AG08396 (cell line): ENCODE results near the gene MTERF4.
A peak's percentile ranks its signal among the peaks of the same experiment; 100 is the strongest.

Experiments used
- DNase-seq: peaks from one replicate; pipeline ENCODE4 v3.0.0; 2012; ENCODE audit warnings: low spot score, mixed read lengths

The MTERF4 gene, protein sequence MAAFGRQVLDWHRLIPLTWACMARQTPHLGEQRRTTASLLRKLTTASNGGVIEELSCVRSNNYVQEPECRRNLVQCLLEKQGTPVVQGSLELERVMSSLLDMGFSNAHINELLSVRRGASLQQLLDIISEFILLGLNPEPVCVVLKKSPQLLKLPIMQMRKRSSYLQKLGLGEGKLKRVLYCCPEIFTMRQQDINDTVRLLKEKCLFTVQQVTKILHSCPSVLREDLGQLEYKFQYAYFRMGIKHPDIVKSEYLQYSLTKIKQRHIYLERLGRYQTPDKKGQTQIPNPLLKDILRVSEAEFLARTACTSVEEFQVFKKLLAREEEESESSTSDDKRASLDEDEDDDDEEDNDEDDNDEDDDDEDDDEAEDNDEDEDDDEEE

DNA sequence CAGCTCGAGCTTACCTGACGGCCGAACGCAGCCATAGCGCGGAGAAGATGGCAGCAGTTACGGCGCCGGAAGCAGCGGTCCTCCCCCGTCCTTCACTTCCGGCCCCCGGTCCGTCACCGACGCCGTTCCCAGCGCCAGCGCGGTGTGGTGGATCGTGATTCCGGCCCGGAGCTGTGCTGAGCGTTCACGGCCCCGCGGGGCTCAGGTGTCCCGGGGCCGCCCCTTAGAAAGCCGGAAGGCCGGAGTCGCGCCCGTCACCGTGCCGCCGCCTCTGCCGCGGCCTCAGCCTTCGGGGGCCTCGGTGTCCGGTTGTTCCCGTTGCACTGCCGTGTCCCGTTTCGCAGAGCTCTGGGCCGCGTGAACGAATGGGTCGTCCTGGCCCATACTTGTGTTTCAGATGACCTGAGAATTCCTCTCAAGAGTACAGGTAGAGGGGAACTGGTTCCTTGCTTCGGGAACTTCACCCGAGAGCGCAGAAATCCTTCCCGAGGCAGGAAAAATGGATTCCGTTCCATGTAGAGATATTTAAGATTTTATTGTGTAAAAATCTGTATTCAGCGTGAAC, at the start of gene MTERF4:
TSS of gene MTERF4 (minus strand) at position 49 of the 565 bp plus-strand sequence. CDS start at position 35, 14 bp downstream.
- DNase-seq: peak; percentile 94

DNA sequence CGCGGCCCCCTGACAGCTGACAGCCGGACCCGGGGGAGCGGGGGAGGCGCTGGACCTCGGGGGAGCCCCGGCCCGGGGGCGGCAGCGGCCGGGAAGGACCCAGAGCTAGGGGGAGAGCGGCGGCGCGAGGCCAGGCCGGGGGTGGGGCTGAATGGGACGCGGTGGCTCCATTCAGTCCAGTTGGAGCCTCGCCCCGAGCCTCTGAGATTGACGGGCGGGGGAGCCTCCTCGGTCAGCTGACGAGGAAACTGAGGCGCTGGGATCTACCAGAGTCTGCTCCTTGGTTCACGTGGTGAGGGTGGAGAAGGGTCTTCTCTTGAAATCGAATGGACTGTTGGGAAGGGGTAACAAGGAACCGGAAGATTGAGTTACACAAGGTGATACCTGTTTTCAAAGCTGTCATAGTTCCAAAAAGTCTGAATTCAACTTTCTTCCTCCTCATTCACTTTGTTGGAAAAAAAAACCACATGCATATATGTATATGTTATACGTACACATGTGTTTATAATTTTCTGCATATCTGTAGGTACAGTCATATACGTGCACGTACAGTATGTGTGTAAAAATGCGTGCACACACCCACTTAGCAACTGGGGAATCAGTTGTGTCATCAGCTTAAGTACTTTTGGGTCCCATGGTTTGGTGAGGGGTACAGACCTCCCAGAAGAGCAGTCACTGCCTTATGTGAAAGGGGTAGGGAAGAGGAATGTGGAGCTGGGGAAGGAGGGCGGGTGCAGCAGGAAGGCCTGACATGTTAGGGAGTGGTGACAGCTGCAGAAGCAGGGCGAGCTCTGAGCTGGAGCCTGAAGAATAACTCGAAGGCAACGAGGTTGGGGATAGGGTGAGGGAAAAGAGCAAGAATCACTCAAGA, 48.8 kb upstream of the MTERF4 start:
- DNase-seq: no peak

DNA sequence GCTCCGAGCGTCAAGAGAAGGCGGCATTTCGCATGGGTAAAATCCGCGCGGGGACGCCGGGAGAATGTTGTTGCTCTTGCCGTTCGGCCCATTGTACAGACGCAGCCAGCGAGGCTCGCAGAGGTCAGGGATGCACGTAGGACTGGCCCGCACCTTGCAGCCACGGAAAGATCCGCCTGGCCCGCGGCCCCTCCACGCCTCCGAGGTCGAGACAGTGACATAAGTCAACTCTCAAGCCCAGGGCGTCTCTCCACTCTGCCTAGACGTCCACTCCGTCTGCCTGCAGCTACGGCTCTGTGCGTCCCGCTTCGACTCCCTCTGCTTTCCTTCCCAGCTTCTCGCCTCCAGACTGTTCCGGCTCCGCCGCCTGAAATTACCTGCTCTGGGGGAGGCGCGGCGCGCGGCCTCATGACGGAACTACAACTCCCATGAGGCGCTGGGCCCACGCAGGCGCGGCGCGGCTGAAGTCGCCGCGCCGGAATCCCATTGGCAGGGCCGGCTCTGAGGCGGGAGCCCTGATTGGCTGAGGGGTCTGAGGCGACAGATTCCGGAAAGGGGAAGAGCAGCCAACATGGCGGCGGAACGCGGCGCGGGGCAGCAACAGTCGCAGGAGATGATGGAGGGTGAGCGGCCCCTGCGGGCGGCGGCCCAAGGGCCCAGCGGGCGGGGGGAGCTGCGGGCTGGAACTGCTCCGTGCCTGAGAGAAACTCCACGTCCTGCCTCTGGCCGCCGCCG, 48.0 kb upstream of the MTERF4 start, which contains the start of gene PPP1R7:
TSS of gene PPP1R7 (plus strand) at position 543 of the 735 bp plus-strand sequence. CDS start at position 572, 29 bp downstream.
- DNase-seq: peak; percentile 99

DNA sequence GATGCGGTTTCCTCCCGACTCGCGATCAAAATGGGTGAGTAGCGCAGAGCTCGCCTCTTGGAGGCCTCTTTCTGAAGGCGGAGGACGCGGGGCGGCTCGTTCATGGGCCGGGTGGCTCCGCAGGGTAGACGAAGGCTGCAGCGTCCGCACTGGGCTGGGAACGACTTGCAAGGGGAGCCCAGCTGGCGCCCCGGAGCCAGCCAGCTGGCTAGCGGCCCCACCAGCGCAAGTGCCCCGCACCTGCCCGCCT, 47.5 kb upstream of the MTERF4 start:
- no peak for DNase-seq

DNA sequence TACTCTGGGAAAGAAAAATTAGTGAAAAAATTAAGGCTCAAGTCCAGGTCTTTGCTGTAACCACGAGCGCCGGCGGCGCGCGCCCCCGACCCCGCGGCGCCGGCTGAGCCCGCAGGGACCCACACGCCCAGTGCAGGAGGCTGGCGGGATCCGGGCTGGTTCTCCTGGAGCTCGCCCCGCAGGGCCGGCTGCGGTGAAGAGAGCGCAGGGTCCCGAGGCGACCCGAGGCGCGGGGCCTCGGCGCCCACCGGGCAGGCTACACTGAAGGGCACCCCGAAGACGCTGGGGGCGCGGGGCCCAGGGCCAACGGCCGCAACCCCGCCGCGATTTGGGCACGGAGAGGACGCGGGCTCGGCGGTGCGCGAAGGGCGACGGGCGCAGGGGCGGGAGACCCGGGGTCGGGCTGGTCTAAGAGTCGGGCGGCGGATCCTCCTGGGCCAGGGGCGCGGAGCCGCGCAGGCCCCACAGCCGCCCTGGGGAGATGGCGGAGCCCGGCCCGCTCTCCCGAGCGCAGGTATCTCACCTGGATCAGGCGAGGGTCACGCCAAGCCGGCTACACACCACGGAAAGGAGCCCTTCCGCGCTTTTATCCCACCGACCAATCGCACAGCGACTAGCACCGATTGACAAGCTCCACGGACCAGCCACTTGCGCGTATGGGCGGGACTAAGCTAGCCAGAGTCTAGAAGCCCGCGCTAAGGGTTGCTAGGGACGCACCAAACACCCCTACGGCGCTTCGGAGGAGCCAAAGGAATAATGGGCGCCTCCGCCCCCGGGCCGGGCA, 47.0 kb upstream of the MTERF4 start, which contains the start of gene PASK:
TSS of gene PASK (minus strand) at position 582 of the 784 bp plus-strand sequence. CDS start 6,440 bp downstream, outside the sequence.
- peak; percentile 96 for DNase-seq

DNA sequence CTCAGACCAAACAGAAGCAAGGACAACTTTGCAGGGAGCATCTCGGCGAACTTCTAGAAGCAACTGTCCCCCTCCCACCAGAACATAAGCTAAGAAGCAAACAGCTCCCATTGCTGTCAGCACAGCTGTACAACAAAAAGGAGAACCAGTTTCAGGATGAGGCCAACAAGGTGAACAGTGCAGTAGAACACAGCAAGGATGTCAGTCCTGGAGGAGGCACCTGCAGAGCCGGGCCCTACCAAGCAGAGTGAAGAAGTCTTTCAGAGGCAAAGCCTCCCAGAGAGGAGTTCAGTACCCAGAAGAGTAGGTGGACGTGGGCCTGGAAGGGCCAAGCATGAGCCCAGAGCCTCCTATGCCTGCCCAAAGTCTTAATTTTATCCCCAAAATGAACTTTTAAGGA, 46.2 kb upstream of the MTERF4 start:
- no peak for DNase-seq

DNA sequence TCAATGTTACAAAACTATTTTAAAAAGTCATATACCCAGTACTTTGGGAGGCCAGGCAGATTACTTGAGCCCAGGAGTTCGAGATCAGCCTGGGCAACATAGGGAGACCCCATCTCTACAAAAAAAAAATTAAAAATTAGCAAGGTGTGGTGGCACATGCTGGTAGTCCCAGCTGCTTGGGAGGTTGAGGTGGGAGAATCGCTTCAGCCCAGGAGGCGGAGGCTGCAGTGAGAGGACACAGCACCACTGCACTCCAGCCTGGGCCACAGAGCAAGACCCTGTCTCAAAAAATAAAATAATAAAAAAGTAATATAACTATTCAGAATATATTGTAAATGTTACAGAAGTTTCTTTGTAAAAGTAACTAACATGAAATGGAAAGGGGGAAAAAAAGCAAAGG, 45.2 kb upstream of the MTERF4 start:
- DNase-seq: no peak

DNA sequence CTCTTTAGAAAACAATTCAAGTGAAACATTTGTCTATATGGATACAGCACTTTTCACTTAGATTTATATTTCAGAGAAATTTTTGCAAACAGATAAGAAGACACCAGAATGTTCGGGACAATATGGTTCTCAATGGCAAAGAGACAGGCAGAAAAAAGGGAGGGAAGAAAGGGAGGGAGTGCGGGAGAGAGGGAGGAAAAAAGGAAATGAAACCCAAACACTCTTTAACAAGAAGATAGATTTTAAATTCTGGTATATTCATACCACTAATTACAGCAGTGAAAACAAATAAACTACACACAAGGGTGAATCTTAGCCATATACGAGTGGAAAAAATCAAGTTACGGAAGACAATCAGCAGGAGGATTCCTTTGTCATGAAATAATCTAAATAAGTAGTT, 44.2 kb upstream of the MTERF4 start:
- DNase-seq: no peak

DNA sequence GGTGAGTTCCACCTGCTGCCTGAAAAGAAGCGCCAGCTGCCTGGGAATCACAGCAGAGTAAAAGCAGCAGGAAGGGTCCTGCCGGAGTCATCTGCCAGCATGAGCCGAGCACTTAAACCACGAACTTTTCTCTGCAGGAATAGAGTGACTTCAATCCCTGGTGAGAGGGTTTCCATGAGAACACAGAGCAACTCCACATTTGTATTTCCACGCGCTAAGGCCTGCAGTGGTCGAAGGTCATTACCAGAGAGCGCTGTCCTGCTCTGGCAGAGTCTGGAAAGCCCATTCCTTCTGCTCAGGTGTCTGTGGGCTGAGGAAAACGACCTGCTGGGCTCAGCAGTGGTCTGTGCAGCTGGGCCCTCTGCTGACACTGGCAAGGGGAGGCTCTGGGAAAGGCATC, 40.5 kb upstream of the MTERF4 start:
- no peak for DNase-seq

DNA sequence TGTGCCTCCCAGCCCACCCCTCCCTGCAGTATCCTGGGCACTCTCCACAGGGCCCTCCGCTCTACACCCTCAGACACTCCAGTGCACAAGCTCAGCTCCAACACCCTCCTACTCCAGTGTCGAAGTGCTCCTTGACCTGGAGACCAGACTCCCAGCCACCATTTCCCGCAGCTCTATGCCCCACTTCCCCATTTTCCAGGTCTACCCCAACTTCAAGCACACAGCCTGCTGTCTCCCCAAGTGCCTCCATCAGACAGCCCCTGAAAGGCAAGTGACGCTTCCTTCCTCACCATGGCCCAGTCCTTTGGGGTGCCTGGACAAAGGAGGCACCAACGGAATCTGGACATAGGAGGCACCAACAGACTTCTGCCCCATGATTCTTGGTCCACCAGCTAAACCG, 40.0 kb upstream of the MTERF4 start:
- no peak for DNase-seq

DNA sequence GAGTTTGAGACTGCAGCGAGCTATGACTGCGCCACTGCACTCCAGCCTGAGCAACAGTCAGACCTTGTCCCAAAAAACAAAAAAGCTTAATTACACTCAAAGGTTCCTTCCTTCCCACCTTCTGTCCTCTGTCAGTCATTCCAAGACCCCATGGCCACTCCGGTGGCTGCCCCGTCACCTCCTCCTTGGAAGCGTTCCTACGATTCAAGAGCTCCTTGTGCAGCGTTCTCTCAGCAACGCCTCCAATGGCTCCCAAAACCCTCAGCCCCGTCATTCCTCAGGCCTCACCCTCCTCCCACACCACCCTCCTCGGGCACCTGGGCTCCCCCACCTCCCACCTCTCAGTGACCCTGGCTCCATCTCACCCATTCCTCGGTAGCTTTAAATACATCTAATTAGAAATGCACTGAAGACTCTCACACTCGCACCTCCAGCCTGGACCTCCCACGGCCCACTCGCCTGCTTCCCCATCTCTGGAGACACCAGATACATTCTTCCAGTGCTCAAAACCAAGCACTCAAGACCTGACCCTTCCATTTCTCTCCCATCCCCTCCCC, 39.2 kb upstream of the MTERF4 start:
- DNase-seq: no peak

DNA sequence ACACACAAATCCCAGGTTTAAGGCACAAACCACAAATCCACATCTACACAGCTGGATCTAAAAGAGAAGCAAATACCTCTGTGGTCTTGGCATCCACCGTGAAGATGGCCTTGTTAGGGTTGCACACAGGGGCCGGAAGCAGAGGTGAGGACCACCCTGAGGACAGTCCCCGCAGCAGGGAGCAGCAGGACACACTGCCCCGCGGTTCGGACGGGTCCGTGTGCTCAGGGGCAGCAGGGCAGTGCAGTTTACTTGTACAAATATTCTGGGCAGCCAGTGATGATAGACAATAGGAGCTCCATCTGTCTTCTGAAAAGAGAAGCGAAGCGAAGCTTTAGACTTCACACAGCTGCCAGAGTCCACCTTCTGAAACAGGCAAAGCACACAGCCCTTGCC, 38.4 kb upstream of the MTERF4 start:
- DNase-seq: no peak

DNA sequence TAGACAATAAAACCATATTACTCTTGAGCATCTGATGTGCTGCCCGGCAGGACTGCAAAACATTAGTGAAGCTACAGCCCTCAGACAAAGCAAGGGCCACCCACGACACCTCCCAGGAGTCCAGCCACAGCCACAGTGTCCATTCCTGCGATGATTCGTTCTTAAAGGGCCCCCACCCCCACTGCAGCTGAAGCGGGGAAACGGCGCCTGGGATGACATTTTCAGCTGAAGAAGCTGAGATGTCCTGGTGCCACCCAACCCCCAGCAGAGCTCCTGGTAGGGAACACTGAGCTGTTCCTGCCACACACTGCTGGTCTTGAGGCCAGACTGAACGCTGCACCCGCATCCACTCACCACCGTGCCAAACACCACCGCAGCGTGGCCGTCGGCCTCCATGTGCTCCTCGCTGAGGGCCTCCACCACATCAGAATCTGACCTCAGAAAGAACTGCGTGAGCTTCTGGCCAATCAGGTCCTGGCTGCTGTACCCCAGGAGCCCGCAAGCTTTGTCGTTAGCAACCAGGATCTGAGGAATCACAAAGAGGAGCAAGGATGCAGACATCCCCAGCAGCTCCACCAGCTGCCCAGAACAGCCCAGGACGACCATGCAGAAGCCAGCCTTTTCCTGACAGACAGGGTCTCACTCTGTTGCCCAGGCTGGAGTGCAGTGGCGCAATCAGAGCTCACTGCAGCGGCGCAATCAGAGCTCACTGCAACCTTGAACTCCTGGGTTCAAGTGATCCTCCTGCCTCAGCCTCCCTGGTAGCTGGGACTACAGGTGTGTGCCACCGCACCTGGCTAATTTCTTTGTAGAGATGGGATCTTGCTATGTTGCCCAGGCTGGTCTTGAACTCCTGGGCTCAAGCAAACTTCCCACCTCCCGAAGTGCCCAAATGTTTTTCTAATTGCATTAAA, 37.7 kb upstream of the MTERF4 start:
- no peak for DNase-seq

DNA sequence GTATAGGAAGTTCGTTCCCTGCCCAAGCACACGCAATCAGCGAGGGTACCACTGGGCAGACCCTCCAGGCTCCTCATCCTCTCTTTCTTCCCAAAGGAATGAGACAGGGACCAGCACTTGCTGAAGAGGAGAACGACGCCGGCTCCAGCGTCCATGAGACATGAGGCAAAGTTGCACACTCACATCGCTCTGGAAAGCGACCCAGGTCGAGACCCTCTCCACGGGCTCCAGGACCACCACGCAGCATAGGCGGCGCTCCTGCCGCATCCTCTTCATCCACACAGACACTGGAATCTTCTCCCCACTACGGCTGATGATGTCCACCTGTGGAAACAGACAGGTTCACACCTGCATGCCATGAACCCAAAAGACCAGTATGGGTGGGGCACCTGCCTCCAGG, 36.4 kb upstream of the MTERF4 start:
- no peak for DNase-seq

DNA sequence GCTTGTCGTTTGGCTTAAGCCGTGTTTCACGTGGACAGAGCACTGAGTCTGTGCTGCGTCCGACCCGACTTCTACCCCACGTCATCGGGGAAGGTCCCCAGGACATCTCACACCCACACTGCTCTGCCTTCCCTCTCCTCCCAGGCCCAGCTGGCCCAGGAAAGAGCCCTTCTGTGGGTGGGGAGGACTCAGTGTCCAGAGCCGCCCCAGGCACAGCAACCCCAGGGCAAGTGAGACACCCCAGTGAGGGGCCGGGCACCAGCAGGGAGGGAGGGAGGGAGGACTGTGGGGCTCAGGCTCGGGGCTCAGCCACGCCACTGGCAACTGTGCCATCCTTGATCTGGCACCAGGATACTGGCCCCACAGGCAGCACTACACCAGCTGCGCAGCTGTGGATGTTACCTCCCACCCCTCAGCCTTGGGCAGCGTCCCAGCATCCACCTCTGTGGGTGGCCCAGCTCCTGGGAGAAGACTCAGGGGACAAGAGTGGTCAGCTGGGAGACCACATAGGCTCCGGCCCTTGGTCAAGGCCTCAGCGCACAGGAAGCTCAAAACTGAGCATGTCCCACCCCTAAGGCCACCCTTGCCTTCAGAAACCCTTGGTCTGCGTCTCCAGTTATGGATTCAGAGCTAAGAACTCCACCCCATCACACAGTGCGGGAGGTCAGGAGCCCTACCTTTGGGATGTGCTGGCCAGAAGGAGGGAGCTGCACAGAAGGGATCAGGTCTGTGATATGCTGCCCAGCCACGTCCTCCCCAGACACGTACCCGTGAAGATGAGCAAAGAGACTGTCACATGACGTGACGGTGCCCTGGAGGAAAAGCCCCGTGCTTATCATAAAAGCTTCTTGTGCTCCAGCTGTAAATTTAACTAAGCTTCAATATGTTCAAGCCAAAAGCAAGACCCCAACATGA, 35.4 kb upstream of the MTERF4 start:
- no peak for DNase-seq

DNA sequence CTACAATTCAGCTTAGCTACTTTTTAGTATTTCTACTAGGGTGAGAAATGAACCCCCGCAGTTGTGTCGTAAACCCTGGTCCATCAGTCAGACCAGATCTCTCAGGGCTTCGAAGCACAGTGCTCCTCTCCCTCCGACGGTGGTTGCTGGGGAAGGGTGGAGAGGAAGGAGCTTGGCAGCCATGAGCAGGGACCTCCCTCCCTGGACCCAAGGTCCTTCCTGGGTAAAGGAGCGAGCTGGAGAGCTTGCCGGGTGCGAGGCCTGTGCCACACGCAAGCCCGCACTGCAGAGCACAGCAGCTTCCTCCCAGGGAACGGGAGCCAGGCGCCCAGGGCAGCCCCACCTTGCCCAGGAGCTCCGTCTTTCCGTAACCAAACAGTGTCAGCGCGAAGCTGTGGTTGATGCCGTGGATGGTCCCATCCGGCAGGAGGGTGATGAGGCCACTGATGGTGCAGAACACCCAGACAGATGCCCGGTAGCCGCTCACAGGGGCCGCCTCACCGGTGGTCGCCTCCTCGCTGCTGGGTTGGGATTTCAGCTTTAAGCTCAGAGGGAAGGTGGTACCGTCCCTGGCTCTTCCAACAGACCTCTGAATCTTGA, 34.7 kb upstream of the MTERF4 start:
- DNase-seq: no peak

DNA sequence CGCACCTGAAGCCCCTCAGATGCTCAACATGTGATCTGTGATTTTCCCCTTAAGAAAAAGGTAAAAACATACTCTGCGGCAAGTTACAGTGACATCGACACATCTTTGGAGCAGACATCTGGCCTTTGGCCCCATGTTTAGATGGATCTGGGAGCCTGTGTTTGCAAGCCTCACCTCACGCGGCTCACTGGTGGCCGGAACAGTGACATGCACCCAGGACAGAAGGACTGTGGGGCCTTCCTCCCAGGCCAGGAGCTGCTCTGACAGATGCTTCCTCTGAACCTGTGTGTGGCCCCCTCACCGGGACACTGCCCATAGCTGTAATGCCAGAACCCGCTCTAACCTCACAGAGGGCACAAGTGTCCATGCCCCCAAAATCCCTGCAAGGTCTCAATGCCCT, 34.1 kb upstream of the MTERF4 start:
- DNase-seq: no peak

DNA sequence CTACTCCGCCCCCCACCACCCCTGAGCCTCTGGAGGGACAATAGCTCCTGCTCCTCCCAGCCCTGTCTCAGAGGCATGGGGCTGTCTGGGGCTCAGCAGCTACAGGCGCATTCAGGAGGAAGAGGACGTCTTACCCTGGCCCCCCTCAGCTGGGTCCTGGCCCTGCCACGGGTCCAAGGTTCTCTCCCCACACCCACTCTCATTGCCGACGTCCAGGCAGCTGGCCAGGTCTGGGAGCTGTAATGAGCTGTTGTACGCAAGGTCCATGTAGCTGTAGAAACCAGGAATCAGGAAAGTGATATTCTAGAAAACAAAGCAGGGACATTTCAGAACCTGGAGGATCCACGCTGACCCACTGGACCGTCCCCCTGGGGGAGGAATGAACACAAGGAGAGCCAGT, 33.6 kb upstream of the MTERF4 start:
- DNase-seq: no peak

DNA sequence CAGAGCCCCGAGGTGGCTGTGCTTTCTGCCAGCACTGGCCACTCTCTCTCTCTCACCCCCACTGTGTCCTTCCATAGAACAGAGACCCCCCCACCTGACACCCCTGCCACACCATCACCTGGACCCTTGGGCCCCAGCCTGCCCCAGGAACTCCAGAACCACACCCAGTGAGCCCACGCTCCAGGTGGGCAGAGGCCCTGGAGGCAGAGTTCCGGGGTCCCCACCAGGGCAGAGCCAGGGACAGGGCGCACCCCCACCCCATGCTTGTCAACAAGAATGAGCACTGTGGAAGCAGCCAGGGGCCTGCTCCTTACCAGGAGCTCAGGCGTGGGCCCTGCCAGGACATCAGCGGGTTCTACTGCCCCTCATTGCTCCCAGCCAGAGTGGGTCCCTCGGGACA, 32.6 kb upstream of the MTERF4 start:
- DNase-seq: no peak
